Measurements from ENCODE around the gene VBP1. TPM values are rescaled to one million over a fixed set of nuclear protein-coding genes. Genes with fewer than 3 reads are reported as not detected.

VBP1 gene
- total RNA-seq, 2 donors from 2014 or later = 20.8 to 32.2 TPM

DNA sequence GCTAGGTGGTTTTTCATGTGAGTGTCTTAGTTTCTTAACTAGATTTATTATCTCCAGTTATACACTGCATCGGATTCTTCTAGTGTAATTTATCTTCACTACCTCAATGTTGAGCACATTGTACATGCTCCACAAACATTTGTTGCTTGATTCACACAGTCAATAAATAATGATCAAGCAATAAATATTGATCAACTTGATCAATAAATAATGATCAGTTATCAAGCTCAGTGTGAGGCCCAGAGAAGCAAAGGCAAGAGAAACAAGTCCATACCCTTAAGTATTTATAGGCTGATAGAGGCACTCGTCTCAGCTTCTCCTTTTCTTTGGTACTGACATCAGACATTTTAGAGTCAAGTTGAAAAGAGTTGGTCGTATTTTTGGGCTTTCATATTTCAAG lies 5.1 kb upstream of the VBP1 start:
- WGBS = 89% methylated on average over 3 of the region's 3 CpGs
- Histone ChIP-seq H3K9me3 (no peaks in the 10 kb centered on the region), H3K36me3 (no peaks in the 10 kb centered on the region), H3K4me1 (replicated peaks) (no peaks in the 10 kb centered on the region), H3K4me3 (no peak overlapping the region), H3K27me3 (replicated peaks; ENCODE audit: insufficient read depth) (no peaks in the 10 kb centered on the region), H3K27ac (no peak overlapping the region)
- TF ChIP-seq POLR2AphosphoS5 (IDR thresholded peaks at IDR 0.05) = no peak
- TF ChIP-seq, protein P1, sequence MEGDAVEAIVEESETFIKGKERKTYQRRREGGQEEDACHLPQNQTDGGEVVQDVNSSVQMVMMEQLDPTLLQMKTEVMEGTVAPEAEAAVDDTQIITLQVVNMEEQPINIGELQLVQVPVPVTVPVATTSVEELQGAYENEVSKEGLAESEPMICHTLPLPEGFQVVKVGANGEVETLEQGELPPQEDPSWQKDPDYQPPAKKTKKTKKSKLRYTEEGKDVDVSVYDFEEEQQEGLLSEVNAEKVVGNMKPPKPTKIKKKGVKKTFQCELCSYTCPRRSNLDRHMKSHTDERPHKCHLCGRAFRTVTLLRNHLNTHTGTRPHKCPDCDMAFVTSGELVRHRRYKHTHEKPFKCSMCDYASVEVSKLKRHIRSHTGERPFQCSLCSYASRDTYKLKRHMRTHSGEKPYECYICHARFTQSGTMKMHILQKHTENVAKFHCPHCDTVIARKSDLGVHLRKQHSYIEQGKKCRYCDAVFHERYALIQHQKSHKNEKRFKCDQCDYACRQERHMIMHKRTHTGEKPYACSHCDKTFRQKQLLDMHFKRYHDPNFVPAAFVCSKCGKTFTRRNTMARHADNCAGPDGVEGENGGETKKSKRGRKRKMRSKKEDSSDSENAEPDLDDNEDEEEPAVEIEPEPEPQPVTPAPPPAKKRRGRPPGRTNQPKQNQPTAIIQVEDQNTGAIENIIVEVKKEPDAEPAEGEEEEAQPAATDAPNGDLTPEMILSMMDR (IDR thresholded peaks at IDR 0.05) = no peak
- TF ChIP-seq POLR2A (IDR thresholded peaks at IDR 0.05) = no peak
- DNase-seq (ENCODE audit: low spot score) = no peak
- intact Hi-C loops (cut with DNase I) = no loop called here

DNA sequence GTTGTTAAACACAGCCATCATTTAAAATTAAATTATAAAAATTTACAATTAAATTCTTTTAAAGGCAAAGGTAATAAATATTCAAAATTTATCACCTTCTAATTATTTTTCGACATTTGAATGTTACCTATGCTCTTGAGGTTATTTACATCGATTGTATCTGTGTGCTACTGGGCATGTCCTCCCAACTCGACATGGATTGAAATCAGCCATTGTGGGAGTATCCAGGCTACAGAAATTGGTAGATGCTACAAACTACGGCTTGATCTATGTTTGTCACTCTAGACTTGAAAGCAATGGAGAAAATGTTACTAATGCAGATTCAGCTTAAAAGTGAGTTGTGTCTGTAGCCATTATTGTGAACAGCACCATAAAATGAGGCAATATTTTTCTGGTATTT lies 2.5 kb upstream of the VBP1 start:
- Histone ChIP-seq H3K36me3 (no peaks in the 10 kb centered on the region), H3K4me3 (no peak overlapping the region), H3K9me3 (no peaks in the 10 kb centered on the region), H3K27ac (no peak overlapping the region), H3K4me1 (replicated peaks) (no peaks in the 10 kb centered on the region), H3K27me3 (replicated peaks; ENCODE audit: insufficient read depth) (no peaks in the 10 kb centered on the region)
- no peak for DNase-seq (ENCODE audit: low spot score)
- TF ChIP-seq POLR2AphosphoS5 (IDR thresholded peaks at IDR 0.05) (no peak), POLR2A (IDR thresholded peaks at IDR 0.05) (no peak)
- TF ChIP-seq, protein P1 (IDR thresholded peaks at IDR 0.05) = no peak
- WGBS = 89% methylated on average over 4 of the region's 4 CpGs
- intact Hi-C loops (cut with DNase I) = no loop called here

DNA sequence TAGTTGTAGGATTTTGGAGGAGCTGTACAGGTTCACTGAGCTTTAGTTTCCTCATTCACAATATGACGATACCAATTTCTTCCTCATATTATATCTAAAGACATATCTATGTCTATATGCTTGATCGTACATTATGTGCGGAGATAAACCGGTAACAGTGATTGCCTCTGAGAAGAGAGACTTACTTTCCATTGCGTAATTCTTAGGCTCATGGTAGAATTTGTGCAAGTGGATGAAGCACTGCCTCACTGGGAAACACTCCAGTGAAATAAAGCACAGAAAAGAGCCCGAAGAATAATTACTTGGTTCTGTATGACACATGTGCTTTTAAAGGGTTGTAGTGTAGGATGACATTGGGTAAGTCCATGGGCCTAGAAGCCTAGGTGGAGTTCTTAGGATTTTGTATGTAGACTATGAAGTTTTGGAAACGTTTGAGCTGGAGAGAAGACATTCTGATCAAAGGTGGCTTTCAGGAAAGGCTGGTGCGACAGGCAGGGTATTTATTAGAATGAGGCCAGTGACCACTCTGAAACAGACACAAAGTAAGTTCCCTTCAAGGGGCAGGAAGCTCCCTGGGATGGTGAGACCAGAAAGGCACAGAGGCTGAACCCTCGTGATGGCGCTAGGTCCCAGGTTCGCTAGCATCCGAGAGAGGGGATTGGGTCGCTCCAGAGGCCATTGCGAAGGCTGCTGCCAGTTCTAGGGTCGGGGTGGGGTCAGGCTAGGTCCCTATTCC lies 649 bp upstream of the VBP1 start:
- TF ChIP-seq POLR2AphosphoS5 (IDR thresholded peaks at IDR 0.05) = no peak
- no peak for TF ChIP-seq POLR2A (IDR thresholded peaks at IDR 0.05)
- TF ChIP-seq, protein P1 (IDR thresholded peaks at IDR 0.05) = no peak
- no peak for DNase-seq (ENCODE audit: low spot score)
- intact Hi-C loops (cut with DNase I) = no loop called here
- no peaks in the 10 kb centered on the region for H3K4me1 ChIP-seq (replicated peaks)
- H3K4me3 ChIP-seq = peak overlapping the region; percentile 50 to 58
- 37% methylated on average over 15 of the region's 15 CpGs for WGBS
- H3K36me3 ChIP-seq = no peaks in the 10 kb centered on the region
- no peaks in the 10 kb centered on the region for H3K9me3 ChIP-seq
- peak overlapping the region; percentile 76 to 86 for H3K27ac ChIP-seq
- H3K27me3 ChIP-seq (replicated peaks; ENCODE audit: insufficient read depth) = no peaks in the 10 kb centered on the region

DNA sequence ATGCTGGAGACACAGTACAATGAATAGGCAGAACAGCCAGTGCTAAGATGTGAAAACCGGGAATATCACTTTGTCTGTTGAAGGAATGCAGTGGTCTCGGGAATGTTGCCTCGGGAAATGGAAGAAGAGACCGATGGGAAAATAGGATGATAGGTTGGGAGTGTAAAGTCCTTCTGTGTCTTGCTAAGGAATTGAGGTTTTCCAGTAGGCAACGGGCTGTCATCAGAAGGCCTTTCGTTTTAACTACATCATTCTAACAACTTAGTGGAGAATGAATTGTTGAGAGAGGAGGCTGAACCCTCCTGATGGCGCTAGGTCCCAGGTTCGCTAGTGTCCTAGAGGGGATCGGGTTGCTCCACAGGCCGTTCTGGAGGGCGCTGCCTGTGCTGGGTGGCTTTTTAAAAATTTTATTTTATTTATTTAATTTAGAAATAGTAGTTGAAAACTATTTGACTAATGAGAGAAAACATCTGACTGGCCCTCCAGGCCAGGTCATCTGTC lies 730 bp downstream of the VBP1 start:
- intact Hi-C loops (cut with DNase I) = no loop called here
- no peaks in the 10 kb centered on the region for H3K4me1 ChIP-seq (replicated peaks)
- TF ChIP-seq POLR2AphosphoS5 (IDR thresholded peaks at IDR 0.05) (no peak), POLR2A (IDR thresholded peaks at IDR 0.05) (no peak)
- TF ChIP-seq, protein P1 (IDR thresholded peaks at IDR 0.05) = no peak
- H3K27ac ChIP-seq = peak overlapping the region; percentile 76 to 86
- no peaks in the 10 kb centered on the region for H3K27me3 ChIP-seq (replicated peaks; ENCODE audit: insufficient read depth)
- H3K4me3 ChIP-seq = peak overlapping the region; percentile 50 to 58
- 7% methylated on average over 11 of the region's 11 CpGs for WGBS
- no peaks in the 10 kb centered on the region for H3K36me3 ChIP-seq
- H3K9me3 ChIP-seq = no peaks in the 10 kb centered on the region
- no peak for DNase-seq (ENCODE audit: low spot score)

DNA sequence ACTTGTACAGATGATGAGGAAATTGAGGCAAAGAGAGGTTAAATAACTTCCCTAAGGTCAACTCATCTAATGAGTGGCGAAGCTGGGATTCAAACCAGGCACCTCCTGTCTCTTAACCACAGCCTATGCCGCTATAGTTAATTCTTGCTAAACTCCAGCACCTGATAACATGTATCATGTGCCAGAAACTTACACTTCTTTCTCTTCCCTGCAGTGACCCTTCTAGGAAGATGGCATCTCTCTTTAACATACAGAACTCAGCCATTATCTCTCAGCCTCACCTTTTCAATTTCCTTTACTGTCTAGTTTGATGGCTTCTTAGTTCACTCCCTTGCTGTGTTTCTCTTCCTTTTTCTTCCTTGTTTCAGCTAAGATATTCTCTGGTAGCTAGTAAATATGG lies 2.5 kb downstream of the VBP1 start:
- intact Hi-C loops (cut with DNase I) = no loop called here
- H3K36me3 ChIP-seq = no peaks in the 10 kb centered on the region

More for the DNA sequence above, 2.5 kb downstream of the VBP1 start:
- 100% methylated on average over 2 of the region's 2 CpGs for WGBS
- H3K27ac ChIP-seq = no peak overlapping the region
- DNase-seq (ENCODE audit: low spot score) = no peak
- H3K4me1 ChIP-seq (replicated peaks) = no peaks in the 10 kb centered on the region
- no peaks in the 10 kb centered on the region for H3K9me3 ChIP-seq
- no peaks in the 10 kb centered on the region for H3K27me3 ChIP-seq (replicated peaks; ENCODE audit: insufficient read depth)
- TF ChIP-seq, protein P1 (IDR thresholded peaks at IDR 0.05) = no peak
- TF ChIP-seq POLR2AphosphoS5 (IDR thresholded peaks at IDR 0.05) = no peak
- no peak for TF ChIP-seq POLR2A (IDR thresholded peaks at IDR 0.05)
- no peak overlapping the region for H3K4me3 ChIP-seq
